SU-DHL-6 (cell line): ENCODE measurements around the gene LINGO3.

Experiments used
- CTCF ChIP-seq: fragments of 200-600 bp; sonication (generic); IDR thresholded peaks from one replicate; pipeline ENCODE4 v1.5.1; 2017; ENCODE audit warnings: antibody characterized with exemption, mild to moderate bottlenecking, low read length, moderate library complexity; ENCODE audit not compliant: insufficient read depth, poor library complexity, severe bottlenecking
- EZH2phosphoT487 ChIP-seq: fragments of 200-600 bp; sonication (generic), shearing (Covaris generic); conservative IDR thresholded peaks from 2 replicates; pipeline ENCODE4 v1.6.1; 2018; ENCODE audit warnings: mild to moderate bottlenecking, antibody characterized with exemption, low read length, moderate library complexity, mixed read lengths

GRCh38 chr19:2294687-2295335 is 13.1 kb downstream of the LINGO3 start:
- TF ChIP-seq CTCF (no peak), EZH2phosphoT487 (no peak)
